ENCODE results near the gene CEP164. TPM values are rescaled to one million over a fixed set of nuclear protein-coding genes. Genes with fewer than 3 reads are reported as not detected.

CEP164 gene
- total RNA-seq, 1 experiment from 2014 or later = 21.0 TPM

- no peaks in the 10 kb centered on the region for H3K27me3 Mint-ChIP-seq (ENCODE audit: low read depth)
- H3K27ac Mint-ChIP-seq = no peak overlapping the region
- ChIA-PET POLR2A (no interaction called here), CTCF (interaction anchor here (0.5 to 2.2 kb wide), 2 partner anchors 12 to 91 kb away, joined by 3 to 17 read pairs; no protein-coding TSS in a partner anchor)
- H3K9me3 Mint-ChIP-seq = no peaks in the 10 kb centered on the region
- TF ChIP-seq TP53 (CRISPR knock-in tag; IDR thresholded peaks at IDR 0.05) = no peak
- TF ChIP-seq FOXP1 (CRISPR knock-in tag; IDR thresholded peaks at IDR 0.05; ENCODE audit: borderline replicate concordance) = no peak
- no peak for TF ChIP-seq MAX (CRISPR knock-in tag; IDR thresholded peaks at IDR 0.05)
- TF ChIP-seq NFYB (CRISPR knock-in tag; conservative IDR thresholded peaks at IDR 0.05; ENCODE audit: low read depth) = no peak
- no peak for TF ChIP-seq NR2C2 (CRISPR knock-in tag; IDR thresholded peaks at IDR 0.05)
- TF ChIP-seq CREB1 (CRISPR knock-in tag; IDR thresholded peaks at IDR 0.05) = no peak
- no peak for TF ChIP-seq ETV6 (CRISPR knock-in tag; IDR thresholded peaks at IDR 0.05)
- no peak for TF ChIP-seq HMGXB4 (CRISPR knock-in tag; IDR thresholded peaks at IDR 0.05)
- TF ChIP-seq E2F1 (CRISPR knock-in tag; IDR thresholded peaks at IDR 0.05) = no peak
- TF ChIP-seq ATF1 (CRISPR knock-in tag; IDR thresholded peaks at IDR 0.05) = no peak
- no peak for TF ChIP-seq ZNF219 (CRISPR knock-in tag; IDR thresholded peaks at IDR 0.05; ENCODE audit: borderline replicate concordance)
- TF ChIP-seq PRRX2 (CRISPR knock-in tag; IDR thresholded peaks at IDR 0.05) = no peak
- TF ChIP-seq NFE2L1 (CRISPR knock-in tag; IDR thresholded peaks at IDR 0.05) = no peak
- TF ChIP-seq TEAD1 (CRISPR knock-in tag; IDR thresholded peaks at IDR 0.05) = no peak
- no peak for TF ChIP-seq NR3C1 (CRISPR knock-in tag; conservative IDR thresholded peaks at IDR 0.05; ENCODE audit: low read depth)
- no peak for TF ChIP-seq ZNF425 (CRISPR knock-in tag; conservative IDR thresholded peaks at IDR 0.05)
- no peak for TF ChIP-seq ZNF138 (CRISPR knock-in tag; conservative IDR thresholded peaks at IDR 0.05)
- TF ChIP-seq NR1H2 (CRISPR knock-in tag; IDR thresholded peaks at IDR 0.05) = no peak
- DNase-seq (ENCODE audit: low spot score) = no peak
- no peaks in the 10 kb centered on the region for H3K36me3 Mint-ChIP-seq
- peaks cover 5% of the 10 kb centered on the region; the same call in 1 of the 2 replicates for H3K4me1 Mint-ChIP-seq
- ATAC-seq = peak; percentile 36
- H3K4me3 Mint-ChIP-seq = no peak overlapping the region
Observed at GRCh38 chr11:117437041-117437790, 109.6 kb downstream of the CEP164 start.

GRCh38 chr11:117437791-117438130 is 110.1 kb downstream of the CEP164 start:
- POLR2A ChIA-PET = no interaction called here
- CTCF ChIA-PET = interaction anchor here (0.5 to 2.2 kb wide), 2 partner anchors 12 to 91 kb away, joined by 3 to 17 read pairs; no protein-coding TSS in a partner anchor
- no peak for TF ChIP-seq RELA (CRISPR knock-in tag; IDR thresholded peaks at IDR 0.05; ENCODE audit: borderline replicate concordance)
- no peak for TF ChIP-seq FOXP4 (CRISPR knock-in tag; IDR thresholded peaks at IDR 0.05)
- TF ChIP-seq ZNF512 (CRISPR knock-in tag; IDR thresholded peaks at IDR 0.05; ENCODE audit: borderline replicate concordance) = no peak
- TF ChIP-seq CREB1 (CRISPR knock-in tag; IDR thresholded peaks at IDR 0.05) = no peak
- no peak for TF ChIP-seq ZBTB21 (CRISPR knock-in tag; IDR thresholded peaks at IDR 0.05; ENCODE audit: borderline replicate concordance)
- TF ChIP-seq HMGA2 (CRISPR knock-in tag; IDR thresholded peaks at IDR 0.05) = no peak
- TF ChIP-seq, protein P1, sequence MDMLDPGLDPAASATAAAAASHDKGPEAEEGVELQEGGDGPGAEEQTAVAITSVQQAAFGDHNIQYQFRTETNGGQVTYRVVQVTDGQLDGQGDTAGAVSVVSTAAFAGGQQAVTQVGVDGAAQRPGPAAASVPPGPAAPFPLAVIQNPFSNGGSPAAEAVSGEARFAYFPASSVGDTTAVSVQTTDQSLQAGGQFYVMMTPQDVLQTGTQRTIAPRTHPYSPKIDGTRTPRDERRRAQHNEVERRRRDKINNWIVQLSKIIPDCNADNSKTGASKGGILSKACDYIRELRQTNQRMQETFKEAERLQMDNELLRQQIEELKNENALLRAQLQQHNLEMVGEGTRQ (CRISPR knock-in tag; IDR thresholded peaks at IDR 0.05) = no peak

More at GRCh38 chr11:117437791-117438130, 110.1 kb downstream of the CEP164 start:
- no peak for DNase-seq (ENCODE audit: low spot score)
- no peak overlapping the region for H3K27ac Mint-ChIP-seq
- H3K4me1 Mint-ChIP-seq = peaks cover 5% of the 10 kb centered on the region; the same call in 1 of the 2 replicates
- H3K36me3 Mint-ChIP-seq = no peaks in the 10 kb centered on the region
- ATAC-seq = no peak
- no peaks in the 10 kb centered on the region for H3K9me3 Mint-ChIP-seq
- no peak overlapping the region for H3K4me3 Mint-ChIP-seq
- H3K27me3 Mint-ChIP-seq (ENCODE audit: low read depth) = no peaks in the 10 kb centered on the region
